Prostate gland (tissue), 2 donors: ENCODE measurements around the gene STUM.

ENCODE experiments used
- POLR2A ChIP-seq: fragments of 450-650 bp; IDR thresholded peaks from one replicate; pipeline ENCODE4 v1.6.1; 2016; ENCODE audit warnings: antibody characterized with exemption, mild to moderate bottlenecking
- POLR2AphosphoS5 ChIP-seq: sonication (generic); formaldehyde crosslinking; IDR thresholded peaks from one replicate; pipeline ENCODE4 v1.6.1; 2017; ENCODE audit warnings: antibody characterized with exemption
- TF ChIP-seq, protein P1 (sequence below), 4 experiments: fragments of 200-600 bp in 2 of 4; fragments of 450-650 bp in 2 of 4; sonication (generic) in 2 of 4; IDR thresholded peaks; 1 replicate in 3 of 4; 2 replicates in 1 of 4; pipeline ENCODE4 v1.5.1; 2016 to 2019; ENCODE audit warnings: antibody characterized with exemption in 4 of 4, mild to moderate bottlenecking in 2 of 4, moderate library complexity in 2 of 4

DNA sequence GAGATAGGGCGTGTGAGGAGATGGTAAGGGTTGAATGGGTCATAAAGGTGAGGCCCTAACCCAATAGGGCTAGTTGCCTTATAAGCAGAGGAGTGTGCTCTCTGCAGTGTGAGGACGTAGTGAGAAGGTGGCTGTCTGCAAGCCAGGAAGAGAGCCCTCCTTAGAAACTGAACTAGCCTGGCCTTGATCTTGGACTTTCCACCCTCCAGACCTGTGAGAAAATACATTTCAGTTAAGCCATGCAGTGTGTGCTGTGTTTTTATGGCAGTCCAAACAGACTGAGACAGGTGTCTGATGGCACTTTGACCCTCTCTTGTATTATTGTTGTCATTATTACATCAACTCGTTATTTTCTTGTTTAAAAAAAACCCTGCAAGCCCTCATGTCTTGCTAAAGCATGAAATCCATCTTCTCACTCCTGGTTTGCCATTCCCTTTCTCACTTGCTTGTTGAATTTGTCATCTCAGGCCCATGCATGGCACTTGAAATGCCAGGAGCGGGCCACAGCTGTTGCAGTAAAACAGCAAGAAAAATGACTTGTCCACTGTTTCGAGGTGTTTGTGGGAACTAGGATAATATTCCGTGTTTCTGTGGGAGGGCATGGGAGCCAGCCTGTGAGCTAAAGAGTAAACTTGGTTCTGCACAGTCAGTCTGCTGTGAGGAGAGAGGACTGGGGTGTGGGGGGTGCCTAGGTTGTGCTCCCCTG is 78.6 kb downstream of the STUM start:
- TF ChIP-seq POLR2A (no peak), POLR2AphosphoS5 (no peak)
- TF ChIP-seq, protein P1, sequence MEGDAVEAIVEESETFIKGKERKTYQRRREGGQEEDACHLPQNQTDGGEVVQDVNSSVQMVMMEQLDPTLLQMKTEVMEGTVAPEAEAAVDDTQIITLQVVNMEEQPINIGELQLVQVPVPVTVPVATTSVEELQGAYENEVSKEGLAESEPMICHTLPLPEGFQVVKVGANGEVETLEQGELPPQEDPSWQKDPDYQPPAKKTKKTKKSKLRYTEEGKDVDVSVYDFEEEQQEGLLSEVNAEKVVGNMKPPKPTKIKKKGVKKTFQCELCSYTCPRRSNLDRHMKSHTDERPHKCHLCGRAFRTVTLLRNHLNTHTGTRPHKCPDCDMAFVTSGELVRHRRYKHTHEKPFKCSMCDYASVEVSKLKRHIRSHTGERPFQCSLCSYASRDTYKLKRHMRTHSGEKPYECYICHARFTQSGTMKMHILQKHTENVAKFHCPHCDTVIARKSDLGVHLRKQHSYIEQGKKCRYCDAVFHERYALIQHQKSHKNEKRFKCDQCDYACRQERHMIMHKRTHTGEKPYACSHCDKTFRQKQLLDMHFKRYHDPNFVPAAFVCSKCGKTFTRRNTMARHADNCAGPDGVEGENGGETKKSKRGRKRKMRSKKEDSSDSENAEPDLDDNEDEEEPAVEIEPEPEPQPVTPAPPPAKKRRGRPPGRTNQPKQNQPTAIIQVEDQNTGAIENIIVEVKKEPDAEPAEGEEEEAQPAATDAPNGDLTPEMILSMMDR (IDR thresholded peaks at IDR 0.05) = no peak
